Liver (tissue), 9 donors: ENCODE data around the gene CCDC93. TPM values are rescaled to one million over a fixed set of nuclear protein-coding genes. Genes with fewer than 3 reads are reported as not detected.

Source experiments
- DNase-seq: peaks from one replicate; pipeline ENCODE4 v3.0.0-alpha.2; 2017; ENCODE audit warnings: low spot score
- H3K27ac ChIP-seq, 2 donors: one replicate each; pipeline ENCODE4 v1.7.0; 2013; ENCODE audit warnings: inconsistent platforms in 2 of 2, low read length in 2 of 2, control low read depth in 1 of 2, low read depth in 1 of 2, mild to moderate bottlenecking in 1 of 2
- H3K27me3 ChIP-seq, 4 donors: one replicate each; pipeline versions ENCODE4 v1.6.1 to v1.7.0; 2013; ENCODE audit warnings: low read length in 3 of 4, inconsistent platforms in 1 of 4, mild to moderate bottlenecking in 1 of 4, moderate library complexity in 1 of 4; ENCODE audit not compliant: control insufficient read depth in 4 of 4, insufficient read depth in 4 of 4
- H3K36me3 ChIP-seq, 4 donors: one replicate each; pipeline versions ENCODE4 v1.6.1 to v1.7.0; 2013; ENCODE audit warnings: low read length in 3 of 4, mild to moderate bottlenecking in 3 of 4, low read depth in 1 of 4, moderate library complexity in 1 of 4; ENCODE audit not compliant: control insufficient read depth in 4 of 4, insufficient read depth in 3 of 4
- H3K4me1 ChIP-seq, 4 donors: one replicate each; pipeline versions ENCODE4 v1.6.1 to v1.7.0; 2013; ENCODE audit warnings: low read length in 3 of 4, mild to moderate bottlenecking in 3 of 4, moderate library complexity in 1 of 4; ENCODE audit not compliant: control insufficient read depth in 4 of 4, insufficient read depth in 4 of 4
- H3K4me3 ChIP-seq, 3 donors: one replicate each; pipeline versions ENCODE4 v1.6.1 to v1.7.0; 2013; ENCODE audit warnings: low read length in 3 of 3, control low read depth in 1 of 3, low read depth in 1 of 3, mild to moderate bottlenecking in 1 of 3
- H3K9ac ChIP-seq, 2 donors: one replicate each; pipeline ENCODE4 v1.7.0; 2013; ENCODE audit warnings: low read length in 2 of 2, mild to moderate bottlenecking in 2 of 2, moderate library complexity in 2 of 2, control low read depth in 1 of 2, low read depth in 1 of 2
- H3K9me3 ChIP-seq, 4 donors: one replicate each; pipeline versions ENCODE4 v1.6.1 to v1.7.0; 2013; ENCODE audit warnings: low read length in 3 of 4; ENCODE audit not compliant: control insufficient read depth in 4 of 4
- ATF3 ChIP-seq: IDR thresholded peaks from 2 replicates; pipeline ENCODE4 v1.6.1; 2016; ENCODE audit warnings: antibody characterized with exemption
- FOXA1 ChIP-seq: IDR thresholded peaks from 2 replicates; pipeline ENCODE4 v1.6.1; 2016; ENCODE audit warnings: antibody characterized with exemption
- FOXA2 ChIP-seq: IDR thresholded peaks from 2 replicates; pipeline ENCODE4 v1.6.1; 2016; ENCODE audit warnings: antibody characterized with exemption
- HNF4A ChIP-seq, 2 donors: conservative IDR thresholded peaks; 2 replicates each; pipeline ENCODE4 v1.6.1; 2016; ENCODE audit warnings: antibody characterized with exemption in 2 of 2, mild to moderate bottlenecking in 2 of 2
- NR2F2 ChIP-seq: IDR thresholded peaks from 2 replicates; pipeline ENCODE4 v1.6.1; 2016; ENCODE audit warnings: antibody characterized with exemption
- RAD21 ChIP-seq, 2 donors: IDR thresholded peaks; 2 replicates each; pipeline ENCODE4 v1.6.1; 2016; ENCODE audit warnings: antibody characterized with exemption in 2 of 2, mild to moderate bottlenecking in 2 of 2
- RXRA ChIP-seq, 2 donors: IDR thresholded peaks; 2 replicates each; pipeline ENCODE4 v1.6.1; 2017 to 2018; ENCODE audit warnings: antibody characterized with exemption in 2 of 2, mild to moderate bottlenecking in 1 of 2
- SP1 ChIP-seq: IDR thresholded peaks from 2 replicates; pipeline ENCODE4 v1.6.1; 2018; ENCODE audit warnings: antibody characterized with exemption, mild to moderate bottlenecking
- ZBTB33 ChIP-seq: IDR thresholded peaks from 2 replicates; pipeline ENCODE4 v1.6.1; 2016; ENCODE audit warnings: antibody characterized with exemption
- WGBS: extraction: QIAGEN DNeasy Blood & Tissue Kit; methylation state at CpG from one replicate; pipeline ENCODE4 v1.1.7; 2013; 5-methylcytosine and 5-hydroxymethylcytosine counted together
- polyA plus RNA-seq, 2 donors: library from polyadenylated mRNA; stranded (reverse) in 1 of 2; unstranded in 1 of 2; fragments of 200-250 nt in 1 of 2; fragments of >200 nt in 1 of 2; fragmentation: Nextera tagmentation in 1 of 2; extraction: Ambion mirVana in 1 of 2; gene quantifications; one replicate each; pipeline versions ENCODE4 v1.2.1 to v1.2.3, GENCODE V29; 2013 to 2015
- total RNA-seq, 2 donors: library from RNA; depleted of rRNA; stranded (reverse); fragments of >200 nt; gene quantifications; one replicate each; pipeline ENCODE4 v1.2.3, GENCODE V29; 2014
- TF ChIP-seq, protein P1 (sequence below): fragments of 150-350 bp; IDR thresholded peaks from 2 replicates; pipeline ENCODE4 v1.5.1; 2017; ENCODE audit warnings: improper control_type of control experiment, low read depth, low read length; ENCODE audit not compliant: missing input control
- TF ChIP-seq, protein P2 (sequence below): IDR thresholded peaks from 2 replicates; pipeline ENCODE4 v1.6.1; 2016; ENCODE audit warnings: antibody characterized with exemption, mild to moderate bottlenecking
- donor health status: healthy.
- donor health status: healthy.
- donor health status: healthy.
- donor health status: healthy.
- donor health status: healthy.

The CCDC93 gene
- total and polyA plus RNA-seq, 4 donors: 4.0 to 14.2 (median 8.5) TPM

DNA sequence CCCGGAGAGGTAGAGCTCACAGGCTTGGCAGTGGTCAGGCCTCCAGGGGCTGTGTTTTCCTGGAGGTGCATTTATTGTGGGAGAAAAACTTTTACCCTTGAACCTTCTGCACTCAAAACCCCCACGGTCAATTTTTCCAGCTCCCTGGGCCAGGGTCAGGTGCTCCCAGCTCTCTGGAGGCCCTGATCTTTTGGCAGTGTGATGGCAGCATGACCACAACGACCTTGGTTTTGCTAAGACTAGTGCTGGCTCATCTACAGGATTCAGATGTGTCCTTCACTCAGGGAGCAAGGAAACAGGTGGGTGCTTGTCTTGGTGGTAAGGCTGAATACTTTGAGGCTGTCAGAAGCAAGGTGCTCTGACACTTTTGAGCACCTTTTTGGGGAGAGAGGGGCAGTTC lies 92.3 kb downstream of the CCDC93 start:
- TF ChIP-seq ATF3: no peak
- TF ChIP-seq SP1: no peak
- DNase-seq: no peak
- Histone ChIP-seq H3K9ac (no peak overlapping the region), H3K9me3 (no peaks in the 10 kb centered on the region), H3K36me3 (peaks cover 2 to 29% (median 24%) of the 10 kb centered on the region in 4 donors), H3K27me3 (no peaks in the 10 kb centered on the region), H3K4me1 (peaks cover 0 to 17% (median 6%) of the 10 kb centered on the region in 4 donors), H3K4me3 (no peak overlapping the region), H3K27ac (no peak overlapping the region)
- 95% methylated on average over 3 of the region's 3 CpGs for WGBS

DNA sequence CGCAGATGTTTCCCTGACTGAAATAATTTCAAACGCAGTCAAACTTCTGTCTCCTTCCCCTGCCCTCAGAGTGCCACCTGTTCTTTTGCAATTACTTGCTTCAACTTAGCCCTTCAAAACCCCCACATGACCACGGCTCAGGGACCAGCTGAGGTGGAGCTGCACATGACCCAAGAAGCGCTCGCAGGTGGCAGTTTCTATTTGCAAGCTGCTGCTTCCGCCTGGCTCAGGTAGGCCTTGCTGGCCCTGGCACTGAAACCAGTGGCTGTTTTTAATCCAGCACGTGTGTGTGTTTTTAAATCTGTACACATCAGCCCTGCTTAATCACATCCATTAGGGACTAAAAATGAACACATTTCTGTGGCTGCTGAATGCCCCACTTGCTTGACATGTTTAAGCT lies 95.3 kb downstream of the CCDC93 start:
- no peaks in the 10 kb centered on the region for H3K27me3 ChIP-seq
- H3K36me3 ChIP-seq: peaks cover 2 to 28% (median 24%) of the 10 kb centered on the region in 4 donors
- H3K27ac ChIP-seq: no peak overlapping the region
- DNase-seq: no peak
- no peak overlapping the region for H3K9ac ChIP-seq
- H3K4me1 ChIP-seq: peaks cover 0 to 17% (median 6%) of the 10 kb centered on the region in 4 donors
- no peaks in the 10 kb centered on the region for H3K9me3 ChIP-seq
- TF ChIP-seq FOXA2: no peak
- no peak for TF ChIP-seq HNF4A (conservative IDR thresholded peaks at IDR 0.05)
- TF ChIP-seq ZBTB33: no peak
- TF ChIP-seq NR2F2: no peak
- no peak for TF ChIP-seq RAD21 (IDR thresholded peaks at IDR 0.05)
- TF ChIP-seq SP1: no peak
- no peak for TF ChIP-seq FOXA1
- TF ChIP-seq, protein P1, sequence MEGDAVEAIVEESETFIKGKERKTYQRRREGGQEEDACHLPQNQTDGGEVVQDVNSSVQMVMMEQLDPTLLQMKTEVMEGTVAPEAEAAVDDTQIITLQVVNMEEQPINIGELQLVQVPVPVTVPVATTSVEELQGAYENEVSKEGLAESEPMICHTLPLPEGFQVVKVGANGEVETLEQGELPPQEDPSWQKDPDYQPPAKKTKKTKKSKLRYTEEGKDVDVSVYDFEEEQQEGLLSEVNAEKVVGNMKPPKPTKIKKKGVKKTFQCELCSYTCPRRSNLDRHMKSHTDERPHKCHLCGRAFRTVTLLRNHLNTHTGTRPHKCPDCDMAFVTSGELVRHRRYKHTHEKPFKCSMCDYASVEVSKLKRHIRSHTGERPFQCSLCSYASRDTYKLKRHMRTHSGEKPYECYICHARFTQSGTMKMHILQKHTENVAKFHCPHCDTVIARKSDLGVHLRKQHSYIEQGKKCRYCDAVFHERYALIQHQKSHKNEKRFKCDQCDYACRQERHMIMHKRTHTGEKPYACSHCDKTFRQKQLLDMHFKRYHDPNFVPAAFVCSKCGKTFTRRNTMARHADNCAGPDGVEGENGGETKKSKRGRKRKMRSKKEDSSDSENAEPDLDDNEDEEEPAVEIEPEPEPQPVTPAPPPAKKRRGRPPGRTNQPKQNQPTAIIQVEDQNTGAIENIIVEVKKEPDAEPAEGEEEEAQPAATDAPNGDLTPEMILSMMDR: no peak
- no peak for TF ChIP-seq ATF3
- WGBS: 74% methylated on average over 7 of the region's 7 CpGs
- no peak overlapping the region for H3K4me3 ChIP-seq

GRCh38 chr2:117917223-117917917 lies 96.5 kb downstream of the CCDC93 start:
- H3K27ac ChIP-seq: peak overlapping the region; percentile 52 to 57
- peaks cover 0 to 2% (median 0%) of the 10 kb centered on the region in 4 donors for H3K9me3 ChIP-seq
- WGBS: 42% methylated on average over 19 of the region's 19 CpGs
- no peak overlapping the region for H3K4me3 ChIP-seq
- no peaks in the 10 kb centered on the region for H3K27me3 ChIP-seq
- DNase-seq: no peak
- H3K9ac ChIP-seq: no peak overlapping the region
- H3K36me3 ChIP-seq: peaks cover 2 to 23% (median 22%) of the 10 kb centered on the region in 4 donors
- peaks cover 0 to 17% (median 6%) of the 10 kb centered on the region in 4 donors for H3K4me1 ChIP-seq
- TF ChIP-seq RAD21 (IDR thresholded peaks at IDR 0.05): peak; percentile 91 to 92
- no peak for TF ChIP-seq ZBTB33
- peak; percentile 99 for TF ChIP-seq SP1
- TF ChIP-seq, protein P2, sequence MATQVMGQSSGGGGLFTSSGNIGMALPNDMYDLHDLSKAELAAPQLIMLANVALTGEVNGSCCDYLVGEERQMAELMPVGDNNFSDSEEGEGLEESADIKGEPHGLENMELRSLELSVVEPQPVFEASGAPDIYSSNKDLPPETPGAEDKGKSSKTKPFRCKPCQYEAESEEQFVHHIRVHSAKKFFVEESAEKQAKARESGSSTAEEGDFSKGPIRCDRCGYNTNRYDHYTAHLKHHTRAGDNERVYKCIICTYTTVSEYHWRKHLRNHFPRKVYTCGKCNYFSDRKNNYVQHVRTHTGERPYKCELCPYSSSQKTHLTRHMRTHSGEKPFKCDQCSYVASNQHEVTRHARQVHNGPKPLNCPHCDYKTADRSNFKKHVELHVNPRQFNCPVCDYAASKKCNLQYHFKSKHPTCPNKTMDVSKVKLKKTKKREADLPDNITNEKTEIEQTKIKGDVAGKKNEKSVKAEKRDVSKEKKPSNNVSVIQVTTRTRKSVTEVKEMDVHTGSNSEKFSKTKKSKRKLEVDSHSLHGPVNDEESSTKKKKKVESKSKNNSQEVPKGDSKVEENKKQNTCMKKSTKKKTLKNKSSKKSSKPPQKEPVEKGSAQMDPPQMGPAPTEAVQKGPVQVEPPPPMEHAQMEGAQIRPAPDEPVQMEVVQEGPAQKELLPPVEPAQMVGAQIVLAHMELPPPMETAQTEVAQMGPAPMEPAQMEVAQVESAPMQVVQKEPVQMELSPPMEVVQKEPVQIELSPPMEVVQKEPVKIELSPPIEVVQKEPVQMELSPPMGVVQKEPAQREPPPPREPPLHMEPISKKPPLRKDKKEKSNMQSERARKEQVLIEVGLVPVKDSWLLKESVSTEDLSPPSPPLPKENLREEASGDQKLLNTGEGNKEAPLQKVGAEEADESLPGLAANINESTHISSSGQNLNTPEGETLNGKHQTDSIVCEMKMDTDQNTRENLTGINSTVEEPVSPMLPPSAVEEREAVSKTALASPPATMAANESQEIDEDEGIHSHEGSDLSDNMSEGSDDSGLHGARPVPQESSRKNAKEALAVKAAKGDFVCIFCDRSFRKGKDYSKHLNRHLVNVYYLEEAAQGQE: peak; percentile 74
- peak; percentile 99 for TF ChIP-seq HNF4A (conservative IDR thresholded peaks at IDR 0.05)
- TF ChIP-seq RXRA (IDR thresholded peaks at IDR 0.05): peak; percentile 77 to 82
- peak; percentile 54 for TF ChIP-seq ATF3
- no peak for TF ChIP-seq FOXA1
